H1 (cell line): ENCODE results near the gene FOXQ1. TPM values are rescaled to one million over a fixed set of nuclear protein-coding genes. Genes with fewer than 3 reads are reported as not detected.

Experiments
- CTCF ChIA-PET: fragments of 300-600 bp; sonication (Branson Sonifier 250); formaldehyde crosslinking; loops from one replicate; lab custom pipeline; 2021; ENCODE audit not compliant: partially characterized antibody; lab: Charles Lee
- POLR2A ChIA-PET: fragments of 300-600 bp; sonication (Branson Sonifier 250); formaldehyde crosslinking; loops from one replicate; lab custom pipeline; 2021; ENCODE audit warnings: inconsistent platforms; ENCODE audit not compliant: partially characterized antibody; lab: Charles Lee
- DNase-seq, 2 experiments: peaks; one replicate each; pipeline versions ENCODE4 v3.0.0 to v3.0.0-alpha.2; 2010 to 2022; ENCODE audit warnings: low spot score in 2 of 2, low read depth in 1 of 2, mixed read lengths in 1 of 2
- FAIRE-seq: peaks from 2 replicates; lab custom pipeline; 2011; peaks lifted over from hg19 to GRCh38; lab: Jason Lieb, UNC
- H2AFZ ChIP-seq: 2 replicates; pipeline ENCODE4 v1.8.1; 2012; ENCODE audit warnings: low read length, inconsistent platforms
- H2AK5ac ChIP-seq: 2 replicates; pipeline ENCODE4 v1.6.1; 2013; ENCODE audit warnings: low read depth, low read length
- H2BK120ac ChIP-seq: replicated peaks from 2 replicates; pipeline ENCODE3; 2013; ENCODE audit warnings: low read depth, low read length, inconsistent platforms
- H2BK12ac ChIP-seq: 2 replicates; pipeline ENCODE4 v1.6.1; 2013; ENCODE audit warnings: low read depth, low read length
- H2BK15ac ChIP-seq: 2 replicates; pipeline ENCODE4 v1.6.1; 2013; ENCODE audit warnings: low read length
- H2BK20ac ChIP-seq: 2 replicates; pipeline ENCODE4 v1.6.1; 2013; ENCODE audit warnings: low read length
- H2BK5ac ChIP-seq: 2 replicates; pipeline ENCODE4 v1.6.1; 2013; ENCODE audit warnings: low read depth, low read length
- H3K14ac ChIP-seq: 2 replicates; pipeline ENCODE4 v1.6.1; 2013; ENCODE audit warnings: inconsistent platforms; ENCODE audit not compliant: insufficient read length
- H3K18ac ChIP-seq: 2 replicates; pipeline ENCODE4 v1.6.1; 2013; ENCODE audit warnings: low read length; ENCODE audit errors: extremely low read depth
- H3K23ac ChIP-seq: 2 replicates; pipeline ENCODE4 v1.6.1; 2013; ENCODE audit warnings: inconsistent platforms; ENCODE audit not compliant: insufficient read length
- H3K23me2 ChIP-seq: 2 replicates; pipeline ENCODE4 v1.6.1; 2013; ENCODE audit warnings: low read depth, low read length
- H3K27ac ChIP-seq: 2 replicates; pipeline ENCODE4 v1.6.1; 2011; ENCODE audit warnings: low read depth, low read length, inconsistent platforms
- H3K27me3 ChIP-seq, 4 experiments: replicated peaks in 1 of 4; 1 replicate in 1 of 4; 2 replicates in 3 of 4; pipeline versions ENCODE4 v1.6.1 to v1.8.1; 2011 to 2013; ENCODE audit warnings: low read length in 3 of 4, mild to moderate bottlenecking in 3 of 4, inconsistent platforms in 2 of 4, mixed read lengths in 2 of 4, moderate library complexity in 1 of 4; ENCODE audit not compliant: control insufficient read depth in 3 of 4, insufficient read depth in 3 of 4; ENCODE audit errors: extremely low read depth in 1 of 4
- H3K36me3 ChIP-seq, 4 experiments: 2 replicates each; pipeline versions ENCODE4 v1.6.1 to v1.8.1; 2011 to 2013; ENCODE audit warnings: mild to moderate bottlenecking in 4 of 4, low read length in 3 of 4, moderate library complexity in 2 of 4, control low read depth in 1 of 4, inconsistent platforms in 1 of 4; ENCODE audit not compliant: insufficient read depth in 4 of 4, control insufficient read depth in 2 of 4
- H3K4ac ChIP-seq: replicated peaks from 2 replicates; pipeline ENCODE3; 2013; ENCODE audit warnings: low read length, low read depth, mixed read lengths, inconsistent platforms; ENCODE audit not compliant: insufficient read length
- H3K4me1 ChIP-seq, 4 experiments: replicated peaks in 1 of 4; 1 replicate in 1 of 4; 2 replicates in 3 of 4; pipeline versions ENCODE4 v1.6.1 to v1.8.1; 2011 to 2013; ENCODE audit warnings: low read length in 3 of 4, inconsistent platforms in 2 of 4, mixed read lengths in 1 of 4; ENCODE audit not compliant: insufficient read depth in 4 of 4, control insufficient read depth in 3 of 4
- H3K4me2 ChIP-seq, 2 experiments: 2 replicates each; pipeline versions ENCODE4 v1.6.1 to v1.8.1; 2011 to 2013; ENCODE audit warnings: low read depth in 2 of 2, low read length in 2 of 2, control low read depth in 1 of 2, inconsistent platforms in 1 of 2, mild to moderate bottlenecking in 1 of 2; ENCODE audit not compliant: insufficient read depth in 1 of 2
- H3K4me3 ChIP-seq, 4 experiments: fragments of 200-600, 300-600 bp in 1 of 4; sonication (generic), shearing (Covaris generic), sonication (Bioruptor Twin) in 1 of 4; 2 replicates each; pipeline versions ENCODE4 v1.5.1 to v1.8.1; 2011 to 2016; ENCODE audit warnings: low read length in 4 of 4, low read depth in 3 of 4, control low read depth in 2 of 4, inconsistent platforms in 2 of 4, mild to moderate bottlenecking in 2 of 4, mixed read lengths in 1 of 4, moderate library complexity in 1 of 4; ENCODE audit not compliant: insufficient read depth in 2 of 4; ENCODE audit errors: extremely low read depth in 1 of 4
- H3K56ac ChIP-seq: replicated peaks from 2 replicates; pipeline ENCODE3; 2013; ENCODE audit warnings: low read depth, mild to moderate bottlenecking, mixed read lengths, low read length, inconsistent platforms; ENCODE audit not compliant: insufficient read length
- H3K79me1 ChIP-seq: 2 replicates; pipeline ENCODE4 v1.6.1; 2013; ENCODE audit warnings: low read depth, low read length, control low read depth
- H3K79me2 ChIP-seq, 2 experiments: 2 replicates each; pipeline versions ENCODE4 v1.6.1 to v1.8.1; 2012 to 2013; ENCODE audit warnings: low read length in 2 of 2, mild to moderate bottlenecking in 2 of 2, inconsistent platforms in 1 of 2; ENCODE audit not compliant: insufficient read depth in 2 of 2, control insufficient read depth in 1 of 2
- H3K9ac ChIP-seq, 4 experiments: replicated peaks in 1 of 4; 1 replicate in 1 of 4; 2 replicates in 3 of 4; pipeline versions ENCODE4 v1.6.1 to v1.8.1; 2011 to 2013; ENCODE audit warnings: low read depth in 3 of 4, low read length in 3 of 4, control low read depth in 2 of 4, mild to moderate bottlenecking in 2 of 4, moderate library complexity in 2 of 4, inconsistent platforms in 1 of 4; ENCODE audit errors: extremely low read depth in 1 of 4
- H3K9me3 ChIP-seq, 2 experiments: 2 replicates each; pipeline versions ENCODE4 v1.6.1 to v1.8.1; 2012 to 2013; ENCODE audit warnings: mild to moderate bottlenecking in 2 of 2, moderate library complexity in 2 of 2, control low read depth in 1 of 2, inconsistent platforms in 1 of 2, low read depth in 1 of 2, low read length in 1 of 2, mixed read lengths in 1 of 2; ENCODE audit not compliant: insufficient read depth in 2 of 2
- H4K20me1 ChIP-seq, 2 experiments: replicated peaks in 1 of 2; 2 replicates each; pipeline versions ENCODE3 to v1.8.1; 2011 to 2013; ENCODE audit warnings: inconsistent platforms in 2 of 2, low read length in 2 of 2, mild to moderate bottlenecking in 1 of 2; ENCODE audit not compliant: insufficient read depth in 2 of 2, control insufficient read depth in 1 of 2
- H4K5ac ChIP-seq: 2 replicates; pipeline ENCODE4 v1.6.1; 2013; ENCODE audit warnings: low read length, low read depth, mixed read lengths, inconsistent platforms; ENCODE audit not compliant: insufficient read length
- H4K8ac ChIP-seq: 2 replicates; pipeline ENCODE4 v1.8.0; 2013; ENCODE audit warnings: mild to moderate bottlenecking, moderate library complexity, low read length, inconsistent platforms; ENCODE audit not compliant: insufficient read depth; ENCODE audit errors: extremely low read depth
- H4K91ac ChIP-seq: replicated peaks from 2 replicates; pipeline ENCODE3; 2013; ENCODE audit warnings: low read length, mixed read lengths, inconsistent platforms; ENCODE audit not compliant: insufficient read length
- CREB1 ChIP-seq: IDR thresholded peaks from 2 replicates; pipeline ENCODE4 v1.6.1; 2012; ENCODE audit warnings: inconsistent platforms
- NANOG ChIP-seq: IDR thresholded peaks from 2 replicates; pipeline ENCODE4 v1.6.1; 2011; ENCODE audit warnings: low read length, low read depth, mild to moderate bottlenecking, inconsistent platforms; ENCODE audit not compliant: insufficient read depth, poor library complexity, severe bottlenecking
- ZNF274 ChIP-seq: IDR thresholded peaks from 2 replicates; pipeline ENCODE4 v1.7.0; 2012; ENCODE audit warnings: low read length, borderline replicate concordance; ENCODE audit errors: extremely low read depth
- WGBS, 2 experiments: shearing (Covaris generic) in 1 of 2; methylation state at CpG; one replicate each; pipeline versions ENCODE4 v1.1.6 to v1.1.7; 2013 to 2015; ENCODE audit warnings: low lambda C conversion rate in 2 of 2, mixed read lengths in 2 of 2, inconsistent platforms in 1 of 2, low coverage in 1 of 2, missing lambda C conversion rate in 1 of 2; ENCODE audit not compliant: insufficient replicate concordance in 2 of 2, insufficient coverage in 1 of 2, insufficient read length in 1 of 2; ENCODE audit errors: extremely low coverage in 1 of 2, missing lambda C conversion rate in 1 of 2; 5-methylcytosine and 5-hydroxymethylcytosine counted together
- polyA plus RNA-seq, 7 experiments: library from polyadenylated mRNA; depleted of rRNA in 3 of 7; stranded (reverse) in 5 of 7; unstranded in 2 of 7; fragments of >200 nt in 5 of 7; fragments of 200-250 nt in 2 of 7; gene quantifications; 1 replicate in 5 of 7; 2 replicates in 1 of 7; 4 replicates in 1 of 7; pipeline versions ENCODE4 v1.2.1 to v1.2.3, GENCODE V29; 2011 to 2013; ENCODE audit warnings: missing spikeins in 2 of 7, mixed read lengths in 2 of 7
- total RNA-seq: library from RNA; stranded (reverse); fragmentation: NEBNext Ultra II Directional; extraction: Animal tissue kit (Norgen Biotek cat#: 25700); gene quantifications from 2 replicates; pipeline ENCODE4 v1.2.1, GENCODE V29; 2021
- TF ChIP-seq, protein P1 (sequence below): IDR thresholded peaks from 2 replicates; pipeline ENCODE4 v1.6.1; 2012; ENCODE audit warnings: inconsistent platforms

The FOXQ1 gene
- total and polyA plus RNA-seq, 2 of the 8 experiments (the other 6 are each of a cell fraction or from before 2014, with no cell fraction given), result 0.03 TPM; not detected in 1

DNA sequence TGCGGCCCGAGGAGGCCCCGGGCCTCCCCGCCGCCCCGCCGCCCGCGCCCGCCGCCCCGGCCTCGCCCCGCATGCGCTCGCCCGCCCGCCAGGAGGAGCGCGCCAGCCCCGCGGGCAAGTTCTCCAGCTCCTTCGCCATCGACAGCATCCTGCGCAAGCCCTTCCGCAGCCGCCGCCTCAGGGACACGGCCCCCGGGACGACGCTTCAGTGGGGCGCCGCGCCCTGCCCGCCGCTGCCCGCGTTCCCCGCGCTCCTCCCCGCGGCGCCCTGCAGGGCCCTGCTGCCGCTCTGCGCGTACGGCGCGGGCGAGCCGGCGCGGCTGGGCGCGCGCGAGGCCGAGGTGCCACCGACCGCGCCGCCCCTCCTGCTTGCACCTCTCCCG lies 1.5 kb downstream of the FOXQ1 start:
- Histone ChIP-seq H2AFZ (no peak overlapping the region), H2BK20ac (no peak overlapping the region), H3K23me2 (peaks cover 19% of the 10 kb centered on the region; the same call in 1 of the 2 replicates), H3K4me3 (peak overlapping the region in 3 of 4 experiments; percentile 36 to 61 (median 37); a peak in 2 of 8 replicates), H3K36me3 (no peaks in the 10 kb centered on the region; a peak in 1 of 8 replicates), H2BK12ac (no peak overlapping the region), H3K23ac (no peak overlapping the region), H3K79me1 (no peaks in the 10 kb centered on the region), H4K20me1 (peaks cover 11 to 13% of the 10 kb centered on the region in 2 experiments), H3K4me1 (peaks cover 0 to 20% (median 5%) of the 10 kb centered on the region in 4 experiments; a peak in 5 of 7 replicates), H2BK5ac (no peak overlapping the region), H3K9ac (no peak overlapping the region), H2AK5ac (no peak overlapping the region), H2BK120ac (no peak overlapping the region), H3K27me3 (peaks cover 77 to 83% (median 80%) of the 10 kb centered on the region in 4 experiments), H3K9me3 (no peaks in the 10 kb centered on the region), H3K79me2 (no peaks in the 10 kb centered on the region), H3K14ac (no peak overlapping the region), H3K18ac (no peak overlapping the region), H4K5ac (no peak overlapping the region), H4K8ac (no peak overlapping the region), H3K4ac (no peak overlapping the region), H3K4me2 (peak overlapping the region; percentile 78 to 87; a peak in 3 of 4 replicates), H2BK15ac (no peak overlapping the region), H4K91ac (no peak overlapping the region), H3K27ac (no peak overlapping the region), H3K56ac (no peak overlapping the region)
- ChIA-PET CTCF (interaction anchor here (0.6 to 1.6 kb wide), 10 partner anchors 12 to 760 kb away, joined by 3 to 10 read pairs (median 4); no protein-coding TSS in a partner anchor), POLR2A (no interaction called here)
- 2% methylated on average over 10 of the region's 64 CpGs; no CpG with 5 or more reads in 1 of the 2 experiments for WGBS, 2 experiments
- no peak for FAIRE-seq
- DNase-seq, result no peak
- TF ChIP-seq NANOG (no peak), ZNF274 (no peak), CREB1 (no peak)
- TF ChIP-seq, protein P1, sequence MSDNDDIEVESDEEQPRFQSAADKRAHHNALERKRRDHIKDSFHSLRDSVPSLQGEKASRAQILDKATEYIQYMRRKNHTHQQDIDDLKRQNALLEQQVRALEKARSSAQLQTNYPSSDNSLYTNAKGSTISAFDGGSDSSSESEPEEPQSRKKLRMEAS, result no peak
